ENCODE data around the gene UPK2. TPM values are rescaled to one million over a fixed set of nuclear protein-coding genes. Genes with fewer than 3 reads are reported as not detected.

UPK2 gene
- total RNA-seq, 1 experiment from 2014 or later: 3.5 TPM

GRCh38 chr11:118933486-118933885 is 22.6 kb upstream of the UPK2 start:
- CTCF ChIA-PET: interaction anchor here (1.0 kb wide), 1 partner anchor 21 kb away, joined by 3 read pairs; no protein-coding TSS in a partner anchor
- Histone ChIP-seq H3K4me3 (ENCODE audit: low read depth, low read length) (no peak overlapping the region), H3K9me3 (no peaks in the 10 kb centered on the region), H3K27me3 (replicated peaks; ENCODE audit: control insufficient read depth, insufficient read depth, low read length) (no peaks in the 10 kb centered on the region), H3K4me1 (peaks cover 8% of the 10 kb centered on the region), H3K36me3 (ENCODE audit: control insufficient read depth, insufficient read depth, low read length) (no peaks in the 10 kb centered on the region)
- intact Hi-C loops (cut with micrococcal nuclease; ENCODE audit: unreplicated experiment): loop anchor here (5.0 kb wide), 1 partner anchor 36 kb away; no protein-coding TSS in a partner anchor
- BruUV-seq (replicated peaks): no TSS peak
- Mint-ChIP-seq H3K27me3 (ENCODE audit: insufficient read depth, unreplicated experiment) (no peaks in the 10 kb centered on the region), H3K9me3 (ENCODE audit: unreplicated experiment) (no peaks in the 10 kb centered on the region), H3K36me3 (ENCODE audit: insufficient read depth, unreplicated experiment) (peaks cover 12% of the 10 kb centered on the region), H3K4me1 (ENCODE audit: low read depth, unreplicated experiment) (peaks cover 20% of the 10 kb centered on the region), H3K27ac (ENCODE audit: unreplicated experiment) (no peak overlapping the region), H3K4me3 (ENCODE audit: unreplicated experiment) (no peak overlapping the region)
- POLR2A ChIA-PET: interaction anchor here (0.7 kb wide), 1 partner anchor 22 kb away, joined by 3 read pairs; no protein-coding TSS in a partner anchor
- TF ChIP-seq CTCF (IDR thresholded peaks at IDR 0.05; ENCODE audit: insufficient read depth in 1 of 2, low read depth in 1 of 2, low read length in 1 of 2, severe bottlenecking in 1 of 2, unreplicated experiment in 1 of 2): no peak
- no peak for DNase-seq

GRCh38 chr11:118935376-118935775 is 20.7 kb upstream of the UPK2 start:
- Histone ChIP-seq H3K9me3 (no peaks in the 10 kb centered on the region), H3K4me1 (peaks cover 10% of the 10 kb centered on the region), H3K27me3 (replicated peaks; ENCODE audit: control insufficient read depth, insufficient read depth, low read length) (no peaks in the 10 kb centered on the region), H3K36me3 (ENCODE audit: control insufficient read depth, insufficient read depth, low read length) (no peaks in the 10 kb centered on the region), H3K4me3 (ENCODE audit: low read depth, low read length) (no peak overlapping the region)
- no peak for DNase-seq
- H3K27ac Mint-ChIP-seq (ENCODE audit: unreplicated experiment): no peak overlapping the region
- ChIA-PET CTCF (no interaction called here), POLR2A (interaction anchor here (0.7 kb wide), 1 partner anchor 23 kb away, joined by 3 read pairs; no protein-coding TSS in a partner anchor)
- H3K36me3 Mint-ChIP-seq (ENCODE audit: insufficient read depth, unreplicated experiment): no peaks in the 10 kb centered on the region
- TF ChIP-seq CTCF (IDR thresholded peaks at IDR 0.05; ENCODE audit: insufficient read depth in 1 of 2, low read depth in 1 of 2, low read length in 1 of 2, severe bottlenecking in 1 of 2, unreplicated experiment in 1 of 2): no peak
- H3K27me3 Mint-ChIP-seq (ENCODE audit: insufficient read depth, unreplicated experiment): no peaks in the 10 kb centered on the region
- intact Hi-C loops (cut with micrococcal nuclease; ENCODE audit: unreplicated experiment): no loop called here
- no peaks in the 10 kb centered on the region for H3K9me3 Mint-ChIP-seq (ENCODE audit: unreplicated experiment)
- peaks cover 23% of the 10 kb centered on the region for H3K4me1 Mint-ChIP-seq (ENCODE audit: low read depth, unreplicated experiment)
- no TSS peak for BruUV-seq (replicated peaks)
- no peak overlapping the region for H3K4me3 Mint-ChIP-seq (ENCODE audit: unreplicated experiment)

DNA sequence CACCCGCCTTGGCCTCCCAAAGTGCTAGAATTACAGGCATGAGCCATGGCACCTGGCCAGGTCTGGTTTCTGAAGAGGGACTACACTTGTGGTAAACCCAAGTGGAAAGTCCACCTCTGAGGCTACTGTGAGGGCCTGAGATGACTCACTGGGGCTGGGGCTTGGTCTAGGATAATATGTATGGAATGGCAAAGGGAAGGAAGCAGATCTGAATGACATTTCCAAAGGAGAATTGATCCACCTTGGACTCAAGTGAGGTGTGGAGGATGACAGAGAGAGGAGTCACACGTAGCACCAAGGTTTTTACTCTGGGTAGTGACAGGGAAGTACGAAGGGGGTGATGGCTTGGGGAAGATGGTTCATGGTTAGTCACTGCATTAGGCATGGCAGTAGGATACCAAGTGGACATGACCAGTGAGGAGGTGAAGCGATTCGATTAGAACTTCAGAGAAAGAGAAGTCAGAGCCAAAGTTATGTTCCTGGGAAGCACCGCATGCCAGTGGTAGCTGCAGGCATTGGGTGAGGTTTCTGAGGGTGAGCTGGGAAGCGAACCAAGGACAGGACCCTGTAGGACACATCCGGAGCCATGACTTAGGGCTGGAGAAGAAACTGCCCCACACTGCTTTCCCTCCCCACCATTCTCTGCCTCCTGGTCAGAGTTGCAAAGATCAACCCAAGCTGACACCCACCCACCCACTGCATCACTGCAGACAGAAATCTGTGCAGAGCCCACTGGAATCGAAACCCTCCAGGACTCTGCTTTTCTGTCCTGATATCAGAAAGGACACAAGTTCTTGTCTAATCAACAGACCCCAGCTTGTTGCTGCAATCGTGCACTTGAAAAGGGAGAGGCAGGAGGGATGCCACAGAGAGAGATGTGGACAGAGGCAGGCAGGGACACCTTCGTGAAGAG is 17.4 kb upstream of the UPK2 start:
- no peak for TF ChIP-seq CTCF (IDR thresholded peaks at IDR 0.05; ENCODE audit: insufficient read depth in 1 of 2, low read depth in 1 of 2, low read length in 1 of 2, severe bottlenecking in 1 of 2, unreplicated experiment in 1 of 2)
- Histone ChIP-seq H3K9me3 (no peaks in the 10 kb centered on the region), H3K36me3 (ENCODE audit: control insufficient read depth, insufficient read depth, low read length) (no peaks in the 10 kb centered on the region), H3K4me1 (peaks cover 9% of the 10 kb centered on the region; the same call in 1 of the 2 replicates), H3K4me3 (ENCODE audit: low read depth, low read length) (no peak overlapping the region), H3K27me3 (replicated peaks; ENCODE audit: control insufficient read depth, insufficient read depth, low read length) (no peaks in the 10 kb centered on the region)
- peaks cover 6% of the 10 kb centered on the region for H3K4me1 Mint-ChIP-seq (ENCODE audit: low read depth, unreplicated experiment)
- POLR2A ChIA-PET: no interaction called here
- no TSS peak for BruUV-seq (replicated peaks)
- H3K36me3 Mint-ChIP-seq (ENCODE audit: insufficient read depth, unreplicated experiment): no peaks in the 10 kb centered on the region
- no peaks in the 10 kb centered on the region for H3K27me3 Mint-ChIP-seq (ENCODE audit: insufficient read depth, unreplicated experiment)
- H3K4me3 Mint-ChIP-seq (ENCODE audit: unreplicated experiment): no peak overlapping the region
- intact Hi-C loops (cut with micrococcal nuclease; ENCODE audit: unreplicated experiment): no loop called here
- no peaks in the 10 kb centered on the region for H3K9me3 Mint-ChIP-seq (ENCODE audit: unreplicated experiment)
- CTCF ChIA-PET: interaction anchor here (1.4 kb wide), 1 partner anchor 9 kb away, joined by 8 read pairs; no protein-coding TSS in a partner anchor
- no peak overlapping the region for H3K27ac Mint-ChIP-seq (ENCODE audit: unreplicated experiment)
- DNase-seq: peak in 1 of 2 experiments; percentile 70
